Panc1 (cell line): Measurements from ENCODE around the gene ATXN7L1. TPM values are rescaled to one million over a fixed set of nuclear protein-coding genes. Genes with fewer than 3 reads are reported as not detected.

Experiments
- ATAC-seq: fragments of 200-7000 bp; cut with Tn5 transposase; 2 replicates; pipeline ENCODE4 v1.9.1; 2020; ENCODE audit warnings: mild to moderate bottlenecking, moderate library complexity
- BruUV-seq: library from RNA; stranded (reverse); fragments of 400-500 nt; replicated peaks from 2 replicates; lab custom pipeline; 2021; lab: Mats Ljungman, UMichigan
- CTCF ChIA-PET: fragments of 300-600 bp; sonication (Branson Sonifier 250); formaldehyde crosslinking; loops from one replicate; lab custom pipeline; 2022; ENCODE audit warnings: antibody characterized with exemption; lab: Charles Lee
- POLR2A ChIA-PET: fragments of 300-600 bp; sonication (Branson Sonifier 250); formaldehyde crosslinking; loops from one replicate; lab custom pipeline; 2022; ENCODE audit warnings: antibody characterized with exemption; lab: Charles Lee
- DNase-seq: peaks from one replicate; pipeline ENCODE4 v3.0.0-alpha.2; 2010; ENCODE audit warnings: low read depth, low spot score
- H3K27ac ChIP-seq: 2 replicates; pipeline ENCODE4 v1.5.1; 2011; ENCODE audit warnings: mild to moderate bottlenecking, low read length, inconsistent platforms
- H3K27me3 ChIP-seq: fragments of 200-500 bp; sonication (Bioruptor generic); 2 replicates; pipeline ENCODE4 v1.6.0; 2014; ENCODE audit warnings: low read length, inconsistent platforms; ENCODE audit not compliant: control insufficient read depth, insufficient read depth
- H3K36me3 ChIP-seq: fragments of 200-500 bp; sonication (Bioruptor generic); 2 replicates; pipeline ENCODE4 v1.5.1; 2014; ENCODE audit warnings: inconsistent platforms, mild to moderate bottlenecking, low read length, moderate library complexity; ENCODE audit not compliant: control insufficient read depth, insufficient read depth
- H3K4me1 ChIP-seq: 2 replicates; pipeline ENCODE4 v1.5.1; 2011; ENCODE audit warnings: inconsistent platforms, mild to moderate bottlenecking, low read length, moderate library complexity; ENCODE audit not compliant: control insufficient read depth, insufficient read depth
- H3K4me3 ChIP-seq, 2 experiments: 2 replicates each; pipeline ENCODE4 v1.5.1; 2011 to 2012; ENCODE audit warnings: low read depth in 2 of 2, low read length in 2 of 2, mild to moderate bottlenecking in 2 of 2, inconsistent platforms in 1 of 2, moderate library complexity in 1 of 2
- H3K9me3 ChIP-seq: fragments of 200-500 bp; sonication (Bioruptor generic); 2 replicates; pipeline ENCODE4 v1.5.1; 2014; ENCODE audit warnings: low read depth, mild to moderate bottlenecking, inconsistent platforms, low read length, moderate library complexity; ENCODE audit not compliant: control insufficient read depth, insufficient read depth
- POLR2AphosphoS5 ChIP-seq: IDR thresholded peaks from 2 replicates; pipeline ENCODE4 v1.6.1; 2012; ENCODE audit warnings: mild to moderate bottlenecking, low read depth, low read length, moderate library complexity
- REST ChIP-seq, 2 experiments: IDR thresholded peaks; 2 replicates each; pipeline ENCODE4 v1.6.1; 2011 to 2012; ENCODE audit warnings: low read depth in 2 of 2, control low read depth in 1 of 2, low read length in 1 of 2, mild to moderate bottlenecking in 1 of 2, moderate library complexity in 1 of 2; ENCODE audit not compliant: insufficient read depth in 1 of 2
- SIN3A ChIP-seq: IDR thresholded peaks from 2 replicates; pipeline ENCODE4 v1.6.1; 2012; ENCODE audit warnings: low read depth, mild to moderate bottlenecking, low read length, moderate library complexity, borderline replicate concordance; ENCODE audit not compliant: insufficient read depth
- TCF7L2 ChIP-seq: IDR thresholded peaks from 2 replicates; pipeline ENCODE4 v1.6.1; 2011; ENCODE audit warnings: mild to moderate bottlenecking, low read depth, low read length, inconsistent platforms
- in situ Hi-C: cut with HindIII; loops from 2 replicates; pipeline ENCODE4 v1.10.0; 2016; ENCODE audit warnings: low sequenced_read_pairs, low pct_unique_long_range_greater_than_20kb
- intact Hi-C: fragments of 100-400 bp; cut with micrococcal nuclease; formaldehyde crosslinking; loops from one replicate; pipeline ENCODE4 v1.10.0; 2022; ENCODE audit not compliant: unreplicated experiment
- total RNA-seq: library from RNA; stranded (reverse); gene quantifications from one replicate; pipeline ENCODE4 v1.2.1, GENCODE V29; 2021; ENCODE audit not compliant: unreplicated experiment
- TF ChIP-seq, protein P1 (sequence below): fragments of 450-650 bp; IDR thresholded peaks from 2 replicates; pipeline ENCODE4 v1.5.1; 2017; ENCODE audit warnings: mild to moderate bottlenecking

Gene ATXN7L1
- total RNA-seq, 1 experiment from 2014 or later = 10.8 TPM

- ATAC-seq (no peak), DNase-seq (no peak)
- Histone ChIP-seq H3K4me1 (no peaks in the 10 kb centered on the region), H3K9me3 (no peaks in the 10 kb centered on the region), H3K27me3 (no peaks in the 10 kb centered on the region), H3K4me3 (no peak overlapping the region), H3K27ac (no peak overlapping the region), H3K36me3 (no peaks in the 10 kb centered on the region)
- intact Hi-C loops = loop anchor here (1.0 to 10.0 kb wide), 3 partner anchors 114 to 281 kb away; partner anchors contain the start of gene ATXN7L1
- TF ChIP-seq, protein P1, sequence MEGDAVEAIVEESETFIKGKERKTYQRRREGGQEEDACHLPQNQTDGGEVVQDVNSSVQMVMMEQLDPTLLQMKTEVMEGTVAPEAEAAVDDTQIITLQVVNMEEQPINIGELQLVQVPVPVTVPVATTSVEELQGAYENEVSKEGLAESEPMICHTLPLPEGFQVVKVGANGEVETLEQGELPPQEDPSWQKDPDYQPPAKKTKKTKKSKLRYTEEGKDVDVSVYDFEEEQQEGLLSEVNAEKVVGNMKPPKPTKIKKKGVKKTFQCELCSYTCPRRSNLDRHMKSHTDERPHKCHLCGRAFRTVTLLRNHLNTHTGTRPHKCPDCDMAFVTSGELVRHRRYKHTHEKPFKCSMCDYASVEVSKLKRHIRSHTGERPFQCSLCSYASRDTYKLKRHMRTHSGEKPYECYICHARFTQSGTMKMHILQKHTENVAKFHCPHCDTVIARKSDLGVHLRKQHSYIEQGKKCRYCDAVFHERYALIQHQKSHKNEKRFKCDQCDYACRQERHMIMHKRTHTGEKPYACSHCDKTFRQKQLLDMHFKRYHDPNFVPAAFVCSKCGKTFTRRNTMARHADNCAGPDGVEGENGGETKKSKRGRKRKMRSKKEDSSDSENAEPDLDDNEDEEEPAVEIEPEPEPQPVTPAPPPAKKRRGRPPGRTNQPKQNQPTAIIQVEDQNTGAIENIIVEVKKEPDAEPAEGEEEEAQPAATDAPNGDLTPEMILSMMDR = peak; percentile 52
- no peak for TF ChIP-seq SIN3A
- TF ChIP-seq POLR2AphosphoS5 = no peak
- TF ChIP-seq REST (IDR thresholded peaks at IDR 0.05; ENCODE audit: insufficient read depth in 1 of 2, low read depth in 2 of 2, low read length in 1 of 2) = no peak
- no peak for TF ChIP-seq TCF7L2
- POLR2A ChIA-PET = interaction anchor here (0.7 kb wide), 1 partner anchor 274 kb away, joined by 3 read pairs; no protein-coding TSS in a partner anchor
- CTCF ChIA-PET = interaction anchor here (0.5 to 1.6 kb wide), 6 partner anchors 116 to 282 kb away, joined by 3 to 5 read pairs (median 3); no protein-coding TSS in a partner anchor
- BruUV-seq = no TSS peak
- in situ Hi-C loops = no loop called here
These were observed 115.6 kb downstream of the ATXN7L1 start for GRCh38 chr7:105760551-105761447.

DNA sequence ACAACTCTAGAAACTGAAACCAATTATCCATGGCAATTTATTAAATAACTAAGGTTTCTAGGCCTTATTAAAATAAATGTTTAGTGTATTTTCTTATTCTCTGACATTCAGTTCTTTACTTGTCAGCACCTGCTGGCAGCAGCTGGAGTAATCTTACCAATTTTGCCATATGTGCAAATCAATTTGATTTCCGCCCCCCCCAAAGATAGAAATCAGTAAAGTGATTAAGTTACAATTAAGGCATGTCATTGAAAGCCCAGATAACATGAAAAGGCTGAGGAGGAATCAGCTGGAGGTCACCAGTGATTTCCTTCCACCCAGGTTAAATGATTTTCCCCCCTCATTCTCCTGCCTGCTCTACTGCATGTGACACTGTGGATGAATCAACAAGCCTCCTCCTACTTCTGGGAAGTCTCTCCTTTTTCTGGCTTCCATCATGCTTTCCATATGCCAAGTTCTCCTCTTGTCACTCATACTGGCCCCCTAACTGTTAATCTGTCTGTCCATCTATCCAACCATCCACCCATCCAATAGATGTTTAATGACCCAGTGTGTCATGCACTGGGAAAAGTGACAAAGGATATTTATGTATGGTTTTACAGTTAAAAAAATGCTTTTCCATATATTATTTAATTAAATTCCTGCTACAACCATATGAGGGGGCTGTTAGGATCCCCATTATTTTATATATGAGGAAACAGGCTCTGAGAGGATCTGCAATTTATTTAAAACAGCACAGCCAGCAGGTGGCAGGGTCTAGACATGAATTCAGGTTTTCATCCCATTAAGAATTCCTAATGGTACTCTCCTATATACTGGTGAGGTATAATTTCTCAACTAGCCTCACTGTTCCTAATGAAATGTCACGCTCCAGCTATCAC is 116.5 kb downstream of the ATXN7L1 start:
- in situ Hi-C loops (no loop called here), intact Hi-C loops (loop anchor here (1.0 to 10.0 kb wide), 3 partner anchors 115 to 281 kb away; partner anchors contain the start of gene ATXN7L1)
- POLR2A ChIA-PET = interaction anchor here (0.6 to 0.7 kb wide), 2 partner anchors 275 to 518 kb away, joined by 3 to 4 read pairs; no protein-coding TSS in a partner anchor
- H3K9me3 ChIP-seq = no peaks in the 10 kb centered on the region
- DNase-seq (no peak), ATAC-seq (peak; percentile 82)
- H3K36me3 ChIP-seq = no peaks in the 10 kb centered on the region
- H3K4me3 ChIP-seq = no peak overlapping the region
- TF ChIP-seq TCF7L2 (no peak), SIN3A (no peak)
- TF ChIP-seq, protein P1 = peak; percentile 75
- no peak overlapping the region for H3K27ac ChIP-seq
- no peaks in the 10 kb centered on the region for H3K27me3 ChIP-seq
- BruUV-seq = no TSS peak
- no peaks in the 10 kb centered on the region for H3K4me1 ChIP-seq
- CTCF ChIA-PET = interaction anchor here (0.6 to 1.0 kb wide), 5 partner anchors 25 to 1755 kb away, joined by 3 to 10 read pairs (median 4); no protein-coding TSS in a partner anchor
